ENCODE measurements around the gene ELOVL3. TPM values are rescaled to one million over a fixed set of nuclear protein-coding genes. Genes with fewer than 3 reads are reported as not detected.
A peak's percentile ranks its signal among the peaks of the same experiment; 100 is the strongest.

The ELOVL3 gene
- total and polyA plus RNA-seq, 2 of the 13 experiments (the other 11 are each of a cell fraction or from before 2014, with no cell fraction given): 0.58 to 0.69 TPM

DNA sequence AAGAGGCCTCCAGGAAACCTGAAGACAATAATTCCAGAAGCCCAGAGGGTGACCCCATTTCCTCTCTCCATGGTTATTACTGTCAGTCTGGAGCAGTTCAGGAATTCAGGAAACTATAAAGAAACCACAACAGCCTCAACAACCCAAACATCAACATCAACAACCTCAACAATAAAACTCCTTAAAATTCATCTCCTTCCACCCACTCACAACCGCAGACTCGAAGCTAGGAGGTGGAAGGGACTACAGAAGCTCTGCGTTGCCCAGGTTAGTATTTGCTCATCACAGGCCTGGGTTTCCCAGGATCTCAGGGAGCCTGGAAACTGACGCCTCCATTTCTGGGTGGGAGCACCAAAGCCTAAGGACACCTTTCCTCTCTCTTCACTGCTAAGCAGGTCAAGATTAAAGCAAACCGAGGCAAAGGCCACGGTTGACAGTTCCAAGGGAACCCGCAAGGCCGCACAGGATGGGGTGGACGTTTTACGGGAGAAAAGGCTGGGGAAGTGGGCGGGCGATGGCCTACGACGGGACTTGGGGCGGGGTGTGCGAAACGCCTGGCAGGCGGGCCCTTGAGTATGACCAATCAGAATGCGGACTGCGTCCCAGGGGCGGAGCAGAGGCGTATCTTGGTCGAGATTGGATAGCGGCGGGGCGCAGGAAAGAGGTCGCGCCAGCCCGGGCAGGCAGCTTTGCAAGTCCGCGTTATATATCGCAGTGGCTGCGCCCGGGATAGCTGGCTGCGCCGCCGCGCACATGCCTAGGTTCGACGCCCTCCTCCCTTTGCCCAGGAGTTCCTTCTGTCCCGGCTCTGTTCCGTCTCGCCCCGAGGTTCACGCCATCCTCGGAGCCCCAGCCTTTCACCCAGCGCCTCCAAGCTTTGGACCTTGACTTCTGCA, at the start of gene ELOVL3 (continued):
- no peak for TF ChIP-seq BCLAF1 (IDR thresholded peaks at IDR 0.05)
- no peak for TF ChIP-seq YY1 (IDR thresholded peaks at IDR 0.05; ENCODE audit: insufficient read depth, insufficient replicate concordance, low read depth, low read length)
- TF ChIP-seq, protein P1, sequence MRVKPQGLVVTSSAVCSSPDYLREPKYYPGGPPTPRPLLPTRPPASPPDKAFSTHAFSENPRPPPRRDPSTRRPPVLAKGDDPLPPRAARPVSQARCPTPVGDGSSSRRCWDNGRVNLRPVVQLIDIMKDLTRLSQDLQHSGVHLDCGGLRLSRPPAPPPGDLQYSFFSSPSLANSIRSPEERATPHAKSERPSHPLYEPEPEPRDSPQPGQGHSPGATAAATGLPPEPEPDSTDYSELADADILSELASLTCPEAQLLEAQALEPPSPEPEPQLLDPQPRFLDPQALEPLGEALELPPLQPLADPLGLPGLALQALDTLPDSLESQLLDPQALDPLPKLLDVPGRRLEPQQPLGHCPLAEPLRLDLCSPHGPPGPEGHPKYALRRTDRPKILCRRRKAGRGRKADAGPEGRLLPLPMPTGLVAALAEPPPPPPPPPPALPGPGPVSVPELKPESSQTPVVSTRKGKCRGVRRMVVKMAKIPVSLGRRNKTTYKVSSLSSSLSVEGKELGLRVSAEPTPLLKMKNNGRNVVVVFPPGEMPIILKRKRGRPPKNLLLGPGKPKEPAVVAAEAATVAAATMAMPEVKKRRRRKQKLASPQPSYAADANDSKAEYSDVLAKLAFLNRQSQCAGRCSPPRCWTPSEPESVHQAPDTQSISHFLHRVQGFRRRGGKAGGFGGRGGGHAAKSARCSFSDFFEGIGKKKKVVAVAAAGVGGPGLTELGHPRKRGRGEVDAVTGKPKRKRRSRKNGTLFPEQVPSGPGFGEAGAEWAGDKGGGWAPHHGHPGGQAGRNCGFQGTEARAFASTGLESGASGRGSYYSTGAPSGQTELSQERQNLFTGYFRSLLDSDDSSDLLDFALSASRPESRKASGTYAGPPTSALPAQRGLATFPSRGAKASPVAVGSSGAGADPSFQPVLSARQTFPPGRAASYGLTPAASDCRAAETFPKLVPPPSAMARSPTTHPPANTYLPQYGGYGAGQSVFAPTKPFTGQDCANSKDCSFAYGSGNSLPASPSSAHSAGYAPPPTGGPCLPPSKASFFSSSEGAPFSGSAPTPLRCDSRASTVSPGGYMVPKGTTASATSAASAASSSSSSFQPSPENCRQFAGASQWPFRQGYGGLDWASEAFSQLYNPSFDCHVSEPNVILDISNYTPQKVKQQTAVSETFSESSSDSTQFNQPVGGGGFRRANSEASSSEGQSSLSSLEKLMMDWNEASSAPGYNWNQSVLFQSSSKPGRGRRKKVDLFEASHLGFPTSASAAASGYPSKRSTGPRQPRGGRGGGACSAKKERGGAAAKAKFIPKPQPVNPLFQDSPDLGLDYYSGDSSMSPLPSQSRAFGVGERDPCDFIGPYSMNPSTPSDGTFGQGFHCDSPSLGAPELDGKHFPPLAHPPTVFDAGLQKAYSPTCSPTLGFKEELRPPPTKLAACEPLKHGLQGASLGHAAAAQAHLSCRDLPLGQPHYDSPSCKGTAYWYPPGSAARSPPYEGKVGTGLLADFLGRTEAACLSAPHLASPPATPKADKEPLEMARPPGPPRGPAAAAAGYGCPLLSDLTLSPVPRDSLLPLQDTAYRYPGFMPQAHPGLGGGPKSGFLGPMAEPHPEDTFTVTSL (CRISPR knock-in tag; IDR thresholded peaks at IDR 0.05; ENCODE audit: borderline replicate concordance): peak; percentile 72
- peak; percentile 69 for TF ChIP-seq SAP130 (CRISPR knock-in tag; IDR thresholded peaks at IDR 0.05; ENCODE audit: low read depth)
- TF ChIP-seq, protein P2, sequence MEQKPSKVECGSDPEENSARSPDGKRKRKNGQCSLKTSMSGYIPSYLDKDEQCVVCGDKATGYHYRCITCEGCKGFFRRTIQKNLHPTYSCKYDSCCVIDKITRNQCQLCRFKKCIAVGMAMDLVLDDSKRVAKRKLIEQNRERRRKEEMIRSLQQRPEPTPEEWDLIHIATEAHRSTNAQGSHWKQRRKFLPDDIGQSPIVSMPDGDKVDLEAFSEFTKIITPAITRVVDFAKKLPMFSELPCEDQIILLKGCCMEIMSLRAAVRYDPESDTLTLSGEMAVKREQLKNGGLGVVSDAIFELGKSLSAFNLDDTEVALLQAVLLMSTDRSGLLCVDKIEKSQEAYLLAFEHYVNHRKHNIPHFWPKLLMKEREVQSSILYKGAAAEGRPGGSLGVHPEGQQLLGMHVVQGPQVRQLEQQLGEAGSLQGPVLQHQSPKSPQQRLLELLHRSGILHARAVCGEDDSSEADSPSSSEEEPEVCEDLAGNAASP (CRISPR knock-in tag; IDR thresholded peaks at IDR 0.05; ENCODE audit: borderline replicate concordance): 0 out of 2 replicates have a peak, but pooled peaks have one; percentile 31
- peak; percentile 80 for TF ChIP-seq HIC2 (CRISPR knock-in tag; IDR thresholded peaks at IDR 0.05; ENCODE audit: low read depth)
- peak; percentile 49; the same call in 1 of the 2 replicates for TF ChIP-seq MED1 (CRISPR knock-in tag; IDR thresholded peaks at IDR 0.05)
- TF ChIP-seq, protein P3, sequence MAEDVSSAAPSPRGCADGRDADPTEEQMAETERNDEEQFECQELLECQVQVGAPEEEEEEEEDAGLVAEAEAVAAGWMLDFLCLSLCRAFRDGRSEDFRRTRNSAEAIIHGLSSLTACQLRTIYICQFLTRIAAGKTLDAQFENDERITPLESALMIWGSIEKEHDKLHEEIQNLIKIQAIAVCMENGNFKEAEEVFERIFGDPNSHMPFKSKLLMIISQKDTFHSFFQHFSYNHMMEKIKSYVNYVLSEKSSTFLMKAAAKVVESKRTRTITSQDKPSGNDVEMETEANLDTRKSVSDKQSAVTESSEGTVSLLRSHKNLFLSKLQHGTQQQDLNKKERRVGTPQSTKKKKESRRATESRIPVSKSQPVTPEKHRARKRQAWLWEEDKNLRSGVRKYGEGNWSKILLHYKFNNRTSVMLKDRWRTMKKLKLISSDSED (CRISPR knock-in tag; IDR thresholded peaks at IDR 0.05): peak; percentile 81; the same call in 1 of the 2 replicates
- TF ChIP-seq ZNF660 (CRISPR knock-in tag; IDR thresholded peaks at IDR 0.05; ENCODE audit: borderline replicate concordance, low read depth): peak; percentile 64; the same call in 1 of the 2 replicates
- TF ChIP-seq NCOA1 (CRISPR knock-in tag; IDR thresholded peaks at IDR 0.05): no peak
- TF ChIP-seq SUZ12 (IDR thresholded peaks at IDR 0.05; ENCODE audit: low read depth, low read length): no peak
- TF ChIP-seq ATF7-NPFF (CRISPR knock-in tag; IDR thresholded peaks at IDR 0.05; ENCODE audit: low read depth): peak; percentile 96
- TF ChIP-seq ZMYM3 (CRISPR knock-in tag; IDR thresholded peaks at IDR 0.05): no peak
- TF ChIP-seq ZBTB8A (CRISPR knock-in tag; IDR thresholded peaks at IDR 0.05; ENCODE audit: borderline replicate concordance, low read depth): peak; percentile 77; the same call in 1 of the 2 replicates

Measured in HepG2 (cell line).